Stimulated activated CD4-positive, alpha-beta T cell treated with anti-CD3 and anti-CD28 coated beads, Interleukin-12 subunit alpha, Interleukin-12 subunit beta, amount 100 ng/mL, for 4 hours (primary cell): ENCODE data around the gene FAM174C.

Source experiments
- DNase-seq: peaks from one replicate; pipeline ENCODE4 v3.0.0-alpha.2; 2020

FAM174C gene

GRCh38 chr19:1325568-1326294, 50.4 kb downstream of the FAM174C start:
- no peak for DNase-seq

GRCh38 chr19:1327125-1327524, 51.8 kb downstream of the FAM174C start:
- no peak for DNase-seq
